ENCODE data around the gene PPM1A. TPM values are rescaled to one million over a fixed set of nuclear protein-coding genes. Genes with fewer than 3 reads are reported as not detected.

Gene PPM1A
- total RNA-seq (2014; rRNA removed; shearing (Covaris generic); ENCODE audit: low replicate concordance): 32.4 and 34.2 TPM in 2 replicates

GRCh38 chr14:60248697-60249318, at the start of gene PPM1A:
Gene PPM1A, plus strand, starts transcription at chr14:60249221. Its CDS starts 33,483 bp downstream, at chr14:60282704.
- in situ Hi-C loops (cut with HindIII; ENCODE audit: low pct_unique_long_range_greater_than_20kb, low sequenced_read_pairs): no loop called here
- DNase-seq (ENCODE audit: low read depth): peak; percentile 89

DNA sequence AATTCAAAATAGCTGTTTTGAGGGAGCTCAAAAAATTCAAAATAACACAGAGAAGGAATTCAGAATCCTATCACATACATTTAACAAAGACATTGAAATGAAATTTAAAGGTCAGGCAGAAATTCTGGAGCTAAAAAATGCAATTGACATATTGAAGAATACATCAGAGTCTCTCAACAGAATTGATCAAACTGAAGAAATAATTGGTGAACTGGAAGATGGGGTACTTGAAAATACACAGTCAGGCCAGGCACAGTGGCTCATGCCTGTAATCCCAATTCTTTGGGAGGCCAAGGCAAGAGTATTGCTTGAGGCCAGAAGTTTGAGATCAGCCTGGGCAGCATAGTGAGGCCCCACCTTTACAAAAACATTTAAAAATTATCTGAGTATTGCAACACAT, 49.7 kb upstream of the PPM1A start:
- in situ Hi-C loops (cut with HindIII; ENCODE audit: low pct_unique_long_range_greater_than_20kb, low sequenced_read_pairs): loop anchor here (25.0 kb wide), 1 partner anchor 237 kb away; no protein-coding TSS in a partner anchor
- DNase-seq (ENCODE audit: low read depth): no peak

DNA sequence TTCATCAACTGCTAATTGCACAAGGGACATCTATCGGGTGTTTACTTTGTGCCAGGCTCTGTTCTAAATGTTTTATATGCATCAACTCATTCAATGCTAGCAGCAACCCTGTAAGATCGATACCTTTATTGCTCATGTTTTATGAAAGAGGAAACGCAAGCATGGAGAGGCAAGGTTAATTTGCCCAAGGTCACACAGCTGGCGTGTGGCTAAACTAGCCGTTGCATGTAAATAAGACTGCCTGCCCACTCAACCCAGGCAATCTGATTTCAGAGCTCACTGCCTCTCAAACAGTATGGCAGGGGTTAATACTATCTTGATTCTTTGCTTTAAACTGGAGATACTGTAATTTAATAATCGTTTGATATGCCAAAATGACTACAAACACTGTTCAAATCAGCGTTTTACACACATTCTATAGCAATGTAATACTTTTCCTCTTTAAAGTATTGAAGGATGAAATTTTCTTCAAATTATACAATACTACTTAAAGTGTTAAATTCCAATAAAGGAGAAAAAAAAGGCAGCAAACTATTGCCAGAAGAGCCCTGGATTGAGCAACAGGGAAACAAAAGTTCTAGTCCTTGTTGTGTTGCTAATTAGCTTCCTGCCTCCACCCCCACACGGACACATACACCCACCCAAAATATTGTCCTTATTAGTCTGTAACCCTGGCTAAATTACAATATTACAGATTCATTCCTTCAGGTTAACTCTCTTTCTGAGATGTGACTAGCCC, 44.7 kb upstream of the PPM1A start:
- in situ Hi-C loops (cut with HindIII; ENCODE audit: low pct_unique_long_range_greater_than_20kb, low sequenced_read_pairs): no loop called here
- DNase-seq (ENCODE audit: low read depth): no peak

- in situ Hi-C loops (cut with HindIII; ENCODE audit: low pct_unique_long_range_greater_than_20kb, low sequenced_read_pairs): no loop called here
Observed at GRCh38 chr14:60204843-60205774, 43.9 kb upstream of the PPM1A start.

DNA sequence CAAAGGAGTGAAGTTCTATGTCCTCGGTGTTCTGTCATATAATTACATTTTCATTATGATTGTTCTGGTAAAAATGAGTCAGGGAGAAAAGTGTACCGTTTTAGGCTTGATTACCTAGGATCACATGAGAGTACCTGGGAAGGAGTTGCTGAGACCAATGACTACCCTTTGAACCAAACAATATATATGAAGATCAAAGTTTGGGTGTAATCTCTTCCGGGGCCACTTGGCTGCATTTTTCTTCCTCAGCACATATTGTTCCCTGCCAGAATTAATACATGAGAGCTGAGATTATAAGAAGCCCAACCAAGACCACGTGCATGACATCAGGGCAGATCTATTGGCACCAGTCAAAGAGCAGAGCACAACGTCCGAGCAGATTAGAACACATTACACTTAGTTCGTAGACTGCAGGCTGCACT, 42.8 kb upstream of the PPM1A start:
- DNase-seq (ENCODE audit: low read depth): no peak
- in situ Hi-C loops (cut with HindIII; ENCODE audit: low pct_unique_long_range_greater_than_20kb, low sequenced_read_pairs): no loop called here

More at GRCh38 chr14:60204843-60205774, 43.9 kb upstream of the PPM1A start:
- no peak for DNase-seq (ENCODE audit: low read depth)

- in situ Hi-C loops (cut with HindIII; ENCODE audit: low pct_unique_long_range_greater_than_20kb, low sequenced_read_pairs): no loop called here
- DNase-seq (ENCODE audit: low read depth): no peak
Observed at GRCh38 chr14:60206837-60207533, 42.0 kb upstream of the PPM1A start.

GRCh38 chr14:60210703-60211102, 38.3 kb upstream of the PPM1A start:
- no peak for DNase-seq (ENCODE audit: low read depth)
- in situ Hi-C loops (cut with HindIII; ENCODE audit: low pct_unique_long_range_greater_than_20kb, low sequenced_read_pairs): no loop called here

DNA sequence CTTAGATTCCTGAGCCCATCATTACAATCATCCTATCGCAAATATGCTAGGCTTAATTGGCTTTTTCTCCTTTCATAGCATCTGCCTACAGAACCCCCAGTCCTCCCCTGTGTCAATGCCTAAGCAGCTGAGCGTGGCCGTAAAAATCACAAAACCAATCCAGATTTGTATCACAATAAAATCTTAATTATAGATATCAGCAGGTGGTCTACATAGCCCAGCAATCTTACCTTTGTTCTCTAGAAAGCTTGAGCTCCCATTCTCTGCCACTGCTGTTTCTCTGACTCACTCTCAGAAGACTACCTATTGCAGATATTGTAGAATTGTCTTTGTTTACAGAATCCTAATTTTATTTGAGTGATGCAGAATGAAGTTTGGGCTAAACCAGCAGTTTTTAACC, 37.9 kb upstream of the PPM1A start:
- no peak for DNase-seq (ENCODE audit: low read depth)
- in situ Hi-C loops (cut with HindIII; ENCODE audit: low pct_unique_long_range_greater_than_20kb, low sequenced_read_pairs): no loop called here

- in situ Hi-C loops (cut with HindIII; ENCODE audit: low pct_unique_long_range_greater_than_20kb, low sequenced_read_pairs): no loop called here
- DNase-seq (ENCODE audit: low read depth): no peak
Observed at GRCh38 chr14:60212503-60213371, 36.3 kb upstream of the PPM1A start.

DNA sequence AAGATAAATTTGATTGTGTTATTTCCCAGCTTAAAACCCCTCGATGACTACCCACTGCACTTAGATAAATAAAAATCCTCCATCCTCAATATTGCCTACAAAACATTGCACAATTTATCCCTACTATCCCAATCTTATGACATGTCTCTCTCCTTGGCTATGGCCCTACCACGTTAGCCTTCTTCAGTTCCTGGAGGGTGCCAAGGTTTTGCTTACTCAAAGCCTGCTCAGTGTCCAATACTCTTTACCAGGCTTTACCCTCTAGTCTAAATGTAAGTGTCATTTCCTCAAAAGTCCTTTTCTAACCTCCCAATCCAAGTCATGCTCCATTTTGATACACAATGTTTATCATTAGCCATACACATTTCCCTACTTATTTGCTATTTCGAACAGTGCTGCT, 35.0 kb upstream of the PPM1A start:
- in situ Hi-C loops (cut with HindIII; ENCODE audit: low pct_unique_long_range_greater_than_20kb, low sequenced_read_pairs): no loop called here

DNA sequence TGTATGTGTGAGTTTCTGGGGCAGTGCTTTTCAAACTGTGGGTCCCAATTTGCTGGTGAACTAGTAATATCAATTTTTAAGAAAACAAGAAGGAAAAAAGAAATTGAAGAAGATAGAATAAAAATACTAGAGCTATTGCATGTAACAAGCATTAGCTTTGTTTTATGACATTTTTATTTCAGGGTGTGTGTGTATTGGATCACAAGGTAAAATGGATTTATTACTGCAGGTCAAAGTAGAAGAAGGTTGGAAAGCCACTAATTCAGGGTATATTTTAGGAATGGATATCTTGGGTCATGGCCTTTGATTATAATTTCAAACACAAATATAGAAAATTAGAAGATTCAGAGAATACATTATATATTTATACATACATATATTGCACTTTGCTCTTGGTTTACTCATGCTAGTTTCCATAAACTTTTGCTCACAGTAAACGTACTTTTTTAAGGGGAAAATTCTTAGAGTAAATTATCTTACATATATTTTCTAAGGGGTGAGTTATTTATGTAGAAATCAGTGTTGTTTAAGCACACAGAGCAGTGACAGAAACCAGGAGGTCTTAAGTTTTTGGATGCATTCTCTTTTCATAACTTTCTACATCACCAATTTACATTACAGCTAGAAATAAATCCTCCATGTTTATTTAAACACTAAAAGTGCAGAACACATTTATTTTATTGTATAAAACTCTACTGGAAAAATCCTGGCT, 34.5 kb upstream of the PPM1A start:
- in situ Hi-C loops (cut with HindIII; ENCODE audit: low pct_unique_long_range_greater_than_20kb, low sequenced_read_pairs): no loop called here

More for the DNA sequence above, 35.0 kb upstream of the PPM1A start:
- DNase-seq (ENCODE audit: low read depth): no peak

GRCh38 chr14:60215127-60215444, 33.9 kb upstream of the PPM1A start:
- in situ Hi-C loops (cut with HindIII; ENCODE audit: low pct_unique_long_range_greater_than_20kb, low sequenced_read_pairs): no loop called here
- no peak for DNase-seq (ENCODE audit: low read depth)

More for the DNA sequence above, 34.5 kb upstream of the PPM1A start:
- DNase-seq (ENCODE audit: low read depth): no peak

GRCh38 chr14:60215520-60216420, 33.3 kb upstream of the PPM1A start:
- no peak for DNase-seq (ENCODE audit: low read depth)
- in situ Hi-C loops (cut with HindIII; ENCODE audit: low pct_unique_long_range_greater_than_20kb, low sequenced_read_pairs): no loop called here

DNA sequence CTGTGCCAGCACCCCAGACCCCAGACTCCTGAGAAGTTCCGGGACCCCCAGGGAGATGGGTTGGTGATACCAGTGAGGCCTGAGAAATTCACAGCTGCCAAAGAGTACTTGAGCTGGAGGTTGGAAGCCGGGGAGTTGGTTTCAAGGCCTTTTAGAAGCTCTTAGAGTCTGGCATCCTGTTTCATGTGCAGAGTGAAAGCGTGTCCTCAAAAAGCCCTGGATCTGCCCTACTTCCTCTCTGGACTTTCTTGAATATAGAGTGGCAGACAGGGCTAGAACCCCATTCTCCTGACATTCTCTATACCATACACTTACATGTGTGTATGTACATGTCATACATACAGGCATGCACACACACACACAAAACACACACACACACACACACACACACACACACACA, 31.3 kb upstream of the PPM1A start:
- DNase-seq (ENCODE audit: low read depth): no peak
- in situ Hi-C loops (cut with HindIII; ENCODE audit: low pct_unique_long_range_greater_than_20kb, low sequenced_read_pairs): no loop called here

GRCh38 chr14:60220084-60220483, 28.9 kb upstream of the PPM1A start:
- no peak for DNase-seq (ENCODE audit: low read depth)
- in situ Hi-C loops (cut with HindIII; ENCODE audit: low pct_unique_long_range_greater_than_20kb, low sequenced_read_pairs): no loop called here

- no peak for DNase-seq (ENCODE audit: low read depth)
- in situ Hi-C loops (cut with HindIII; ENCODE audit: low pct_unique_long_range_greater_than_20kb, low sequenced_read_pairs): no loop called here
Observed at GRCh38 chr14:60220917-60221316, 28.1 kb upstream of the PPM1A start.

Measured in Caki2 (cell line).